ENCODE results near the gene SETMAR. TPM values are rescaled to one million over a fixed set of nuclear protein-coding genes. Genes with fewer than 3 reads are reported as not detected.
"Not testable (repeated sequence)": the region's sequence is repeated elsewhere in the genome, so short reads cannot be mapped to it uniquely, and the experiment has no call there.

The SETMAR gene
- total RNA-seq, 1 donor from 2014 or later: 12.5 TPM

GRCh38 chr3:4292301-4292700, 10.9 kb upstream of the SETMAR start:
- no peaks in the 10 kb centered on the region for H3K27me3 ChIP-seq (ENCODE audit: control insufficient read depth in 3 of 3, insufficient read depth in 3 of 3, low read length in 3 of 3)
- H3K4me1 ChIP-seq (ENCODE audit: control insufficient read depth in 3 of 3, insufficient read depth in 3 of 3, low read length in 3 of 3): no peaks in the 10 kb centered on the region
- no peak overlapping the region for H3K27ac ChIP-seq (ENCODE audit: low read depth, low read length)
- H3K9ac ChIP-seq (ENCODE audit: low read depth in 1 of 3, low read length in 3 of 3): no peak overlapping the region
- H3K36me3 ChIP-seq (ENCODE audit: control insufficient read depth in 3 of 3, insufficient read depth in 3 of 3, low read length in 3 of 3): no peaks in the 10 kb centered on the region
- no peaks in the 10 kb centered on the region for H3K9me3 ChIP-seq (ENCODE audit: control insufficient read depth in 3 of 3, low read length in 3 of 3)
- H3K4me3 ChIP-seq (ENCODE audit: low read length in 3 of 3): no peak overlapping the region

DNA sequence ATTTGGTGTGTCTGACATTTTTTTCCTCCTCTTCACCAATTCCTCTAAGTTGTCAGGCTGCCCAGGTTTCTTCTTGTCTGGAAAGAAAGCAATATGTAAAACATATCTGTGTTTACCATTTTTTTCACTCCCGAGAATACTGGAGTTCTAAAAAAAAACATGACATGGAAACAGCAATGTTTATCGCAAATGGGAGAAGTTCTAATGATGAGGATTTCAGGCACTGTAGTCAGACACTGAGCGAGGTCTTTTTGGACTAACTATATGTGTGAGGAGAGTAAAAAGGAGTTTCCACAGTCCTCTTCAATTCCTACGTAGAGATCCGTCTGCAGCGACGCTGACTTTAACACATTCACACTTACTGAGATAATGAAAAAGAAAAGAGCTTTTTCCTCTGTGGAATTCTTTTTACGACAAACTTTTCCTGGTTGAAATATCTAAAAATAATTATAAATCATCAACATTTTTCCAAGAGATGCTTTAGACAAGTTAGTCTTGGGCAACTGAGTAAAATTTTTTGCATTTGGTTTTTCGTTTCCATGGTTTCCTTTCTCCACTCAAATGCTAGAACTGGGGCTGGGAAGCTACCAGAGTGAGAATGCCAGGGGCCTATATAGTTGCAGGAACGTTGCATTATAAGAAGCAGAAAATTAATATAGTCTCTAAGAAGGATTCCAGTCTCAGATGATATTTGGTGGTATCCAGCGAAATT, 8.4 kb upstream of the SETMAR start:
- Histone ChIP-seq H3K4me3 (ENCODE audit: low read length in 3 of 3) (no peak overlapping the region), H3K4me1 (ENCODE audit: control insufficient read depth in 3 of 3, insufficient read depth in 3 of 3, low read length in 3 of 3) (no peaks in the 10 kb centered on the region), H3K9ac (ENCODE audit: low read depth in 1 of 3, low read length in 3 of 3) (no peak overlapping the region), H3K9me3 (ENCODE audit: control insufficient read depth in 3 of 3, low read length in 3 of 3) (no peaks in the 10 kb centered on the region), H3K36me3 (ENCODE audit: control insufficient read depth in 3 of 3, insufficient read depth in 3 of 3, low read length in 3 of 3) (no peaks in the 10 kb centered on the region), H3K27me3 (ENCODE audit: control insufficient read depth in 3 of 3, insufficient read depth in 3 of 3, low read length in 3 of 3) (no peaks in the 10 kb centered on the region), H3K27ac (ENCODE audit: low read depth, low read length) (no peak overlapping the region)

GRCh38 chr3:4296454-4296853, 6.7 kb upstream of the SETMAR start:
- H3K4me1 ChIP-seq (ENCODE audit: control insufficient read depth in 3 of 3, insufficient read depth in 3 of 3, low read length in 3 of 3); H3K27me3 ChIP-seq (ENCODE audit: control insufficient read depth in 3 of 3, insufficient read depth in 3 of 3, low read length in 3 of 3); H3K9me3 ChIP-seq (ENCODE audit: control insufficient read depth in 3 of 3, low read length in 3 of 3); H3K4me3 ChIP-seq (ENCODE audit: low read length in 3 of 3); H3K36me3 ChIP-seq (ENCODE audit: control insufficient read depth in 3 of 3, insufficient read depth in 3 of 3, low read length in 3 of 3); H3K27ac ChIP-seq (ENCODE audit: low read depth, low read length); H3K9ac ChIP-seq (ENCODE audit: low read depth in 1 of 3, low read length in 3 of 3): not testable (repeated sequence)

DNA sequence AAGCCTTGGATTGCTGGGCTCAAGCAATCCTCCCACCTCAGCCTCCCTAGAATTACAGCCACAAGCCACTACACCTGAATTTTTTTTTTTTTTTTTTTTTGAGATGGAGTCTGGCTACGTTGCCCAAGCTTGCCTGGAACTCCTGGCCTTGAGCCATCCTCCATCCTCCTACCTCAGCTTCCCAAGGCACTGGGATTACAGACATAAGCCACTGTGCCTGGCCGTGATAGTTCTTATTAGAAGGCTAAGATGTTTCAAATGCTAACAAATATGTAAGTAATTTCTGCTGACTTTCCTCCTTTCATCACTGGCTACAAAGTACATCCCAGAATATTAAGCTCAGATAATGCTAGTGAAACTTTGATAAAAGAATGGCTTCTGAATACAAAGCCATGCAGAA, 5.7 kb upstream of the SETMAR start:
- H3K9me3 ChIP-seq (ENCODE audit: control insufficient read depth in 3 of 3, low read length in 3 of 3): no peaks in the 10 kb centered on the region
- no peaks in the 10 kb centered on the region for H3K36me3 ChIP-seq (ENCODE audit: control insufficient read depth in 3 of 3, insufficient read depth in 3 of 3, low read length in 3 of 3)
- no peaks in the 10 kb centered on the region for H3K27me3 ChIP-seq (ENCODE audit: control insufficient read depth in 3 of 3, insufficient read depth in 3 of 3, low read length in 3 of 3)
- no peak overlapping the region for H3K4me3 ChIP-seq (ENCODE audit: low read length in 3 of 3)
- H3K9ac ChIP-seq (ENCODE audit: low read depth in 1 of 3, low read length in 3 of 3): no peak overlapping the region
- H3K27ac ChIP-seq (ENCODE audit: low read depth, low read length): no peak overlapping the region
- no peaks in the 10 kb centered on the region for H3K4me1 ChIP-seq (ENCODE audit: control insufficient read depth in 3 of 3, insufficient read depth in 3 of 3, low read length in 3 of 3)

- Histone ChIP-seq H3K27me3 (ENCODE audit: control insufficient read depth in 3 of 3, insufficient read depth in 3 of 3, low read length in 3 of 3) (no peaks in the 10 kb centered on the region), H3K4me1 (ENCODE audit: control insufficient read depth in 3 of 3, insufficient read depth in 3 of 3, low read length in 3 of 3) (peaks cover 16 to 26% (median 26%) of the 10 kb centered on the region in 3 donors), H3K4me3 (ENCODE audit: low read length in 3 of 3) (peak overlapping the region; percentile 86 to 96 (median 95)), H3K9me3 (ENCODE audit: control insufficient read depth in 3 of 3, low read length in 3 of 3) (no peaks in the 10 kb centered on the region), H3K27ac (ENCODE audit: low read depth, low read length) (peak overlapping the region; percentile 92), H3K9ac (ENCODE audit: low read depth in 1 of 3, low read length in 3 of 3) (peak overlapping the region; percentile 90 to 98 (median 92)), H3K36me3 (ENCODE audit: control insufficient read depth in 3 of 3, insufficient read depth in 3 of 3, low read length in 3 of 3) (no peaks in the 10 kb centered on the region)
Observed at GRCh38 chr3:4302747-4303146, 422 bp upstream of the SETMAR start.

DNA sequence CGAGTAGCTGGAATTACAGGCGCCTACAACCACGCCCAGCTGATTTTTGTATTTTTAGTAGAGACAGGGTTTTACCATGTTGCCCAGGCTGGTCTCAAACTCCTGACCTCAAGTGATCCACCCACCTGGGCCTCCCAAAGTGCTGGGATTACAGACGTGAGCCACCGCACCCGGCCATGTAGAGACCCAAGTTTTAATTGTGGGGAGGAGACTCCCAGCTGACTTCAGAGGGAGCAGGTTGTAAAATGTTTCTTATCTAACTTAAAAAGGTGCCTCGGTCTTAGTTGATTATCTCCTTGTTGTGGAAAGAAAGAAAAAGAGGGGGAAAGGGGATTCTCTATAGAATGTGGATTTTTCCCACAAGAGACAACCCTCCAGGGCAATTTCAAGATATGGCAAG, 2.0 kb downstream of the SETMAR start:
- Histone ChIP-seq H3K27ac (ENCODE audit: low read depth, low read length) (peak overlapping the region; percentile 58), H3K4me1 (ENCODE audit: control insufficient read depth in 3 of 3, insufficient read depth in 3 of 3, low read length in 3 of 3) (peaks cover 16 to 29% (median 26%) of the 10 kb centered on the region in 3 donors)
- not testable (repeated sequence) for H3K4me3 ChIP-seq (ENCODE audit: low read length in 3 of 3); H3K36me3 ChIP-seq (ENCODE audit: control insufficient read depth in 3 of 3, insufficient read depth in 3 of 3, low read length in 3 of 3); H3K9me3 ChIP-seq (ENCODE audit: control insufficient read depth in 3 of 3, low read length in 3 of 3); H3K27me3 ChIP-seq (ENCODE audit: control insufficient read depth in 3 of 3, insufficient read depth in 3 of 3, low read length in 3 of 3); H3K9ac ChIP-seq (ENCODE audit: low read depth in 1 of 3, low read length in 3 of 3)

DNA sequence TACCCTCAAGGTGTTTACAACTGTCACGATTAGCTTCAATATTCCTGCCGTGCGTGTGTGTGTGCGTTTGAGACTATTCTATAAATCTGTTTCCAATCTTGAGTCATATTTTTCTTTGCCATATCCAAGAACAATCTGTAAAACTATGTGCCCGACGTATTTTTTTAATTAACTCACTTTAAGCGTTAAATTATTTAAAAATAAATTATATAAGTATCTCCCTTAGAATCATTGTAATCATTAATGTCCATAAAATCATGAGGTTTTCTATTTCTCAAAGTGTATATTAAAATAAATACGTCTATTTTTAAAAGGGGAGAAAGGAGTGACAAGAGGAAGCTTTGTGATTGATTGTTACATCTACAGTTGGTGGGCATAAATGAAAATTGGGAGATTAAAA, 2.9 kb downstream of the SETMAR start:
- peaks cover 0 to 2% (median 0%) of the 10 kb centered on the region in 3 donors for H3K36me3 ChIP-seq (ENCODE audit: control insufficient read depth in 3 of 3, insufficient read depth in 3 of 3, low read length in 3 of 3)
- H3K4me3 ChIP-seq (ENCODE audit: low read length in 3 of 3): no peak overlapping the region
- H3K9ac ChIP-seq (ENCODE audit: low read depth in 1 of 3, low read length in 3 of 3): no peak overlapping the region
- H3K27ac ChIP-seq (ENCODE audit: low read depth, low read length): peak overlapping the region; percentile 58
- no peaks in the 10 kb centered on the region for H3K27me3 ChIP-seq (ENCODE audit: control insufficient read depth in 3 of 3, insufficient read depth in 3 of 3, low read length in 3 of 3)
- peaks cover 16 to 29% (median 26%) of the 10 kb centered on the region in 3 donors for H3K4me1 ChIP-seq (ENCODE audit: control insufficient read depth in 3 of 3, insufficient read depth in 3 of 3, low read length in 3 of 3)
- no peaks in the 10 kb centered on the region for H3K9me3 ChIP-seq (ENCODE audit: control insufficient read depth in 3 of 3, low read length in 3 of 3)

DNA sequence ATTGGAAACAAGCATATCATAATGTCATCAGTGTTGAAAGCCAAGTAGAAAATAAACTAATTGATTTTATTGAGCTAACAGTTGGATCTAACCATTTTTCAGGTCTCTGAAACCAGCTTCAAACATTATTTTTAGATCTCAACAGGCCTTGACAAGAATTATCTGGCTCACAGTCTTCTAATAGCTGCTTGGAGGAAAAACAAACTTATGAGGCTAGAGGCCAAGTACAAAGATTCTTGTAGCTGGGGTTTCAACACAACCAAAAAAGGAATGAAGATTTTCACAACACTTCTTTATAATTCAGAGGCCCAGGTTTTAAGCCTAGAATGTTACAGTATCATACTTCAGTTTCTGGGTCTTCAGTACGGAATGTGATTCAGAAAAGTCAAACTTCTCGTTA, 3.7 kb downstream of the SETMAR start:
- Histone ChIP-seq H3K9ac (ENCODE audit: low read depth in 1 of 3, low read length in 3 of 3) (peak overlapping the region in 1 of 3 donors; percentile 1), H3K9me3 (ENCODE audit: control insufficient read depth in 3 of 3, low read length in 3 of 3) (no peaks in the 10 kb centered on the region), H3K27me3 (ENCODE audit: control insufficient read depth in 3 of 3, insufficient read depth in 3 of 3, low read length in 3 of 3) (no peaks in the 10 kb centered on the region), H3K27ac (ENCODE audit: low read depth, low read length) (peak overlapping the region; percentile 58), H3K4me3 (ENCODE audit: low read length in 3 of 3) (peak overlapping the region in 1 of 3 donors; percentile 22), H3K36me3 (ENCODE audit: control insufficient read depth in 3 of 3, insufficient read depth in 3 of 3, low read length in 3 of 3) (peaks cover 0 to 2% (median 0%) of the 10 kb centered on the region in 3 donors), H3K4me1 (ENCODE audit: control insufficient read depth in 3 of 3, insufficient read depth in 3 of 3, low read length in 3 of 3) (peaks cover 16 to 29% (median 26%) of the 10 kb centered on the region in 3 donors)

DNA sequence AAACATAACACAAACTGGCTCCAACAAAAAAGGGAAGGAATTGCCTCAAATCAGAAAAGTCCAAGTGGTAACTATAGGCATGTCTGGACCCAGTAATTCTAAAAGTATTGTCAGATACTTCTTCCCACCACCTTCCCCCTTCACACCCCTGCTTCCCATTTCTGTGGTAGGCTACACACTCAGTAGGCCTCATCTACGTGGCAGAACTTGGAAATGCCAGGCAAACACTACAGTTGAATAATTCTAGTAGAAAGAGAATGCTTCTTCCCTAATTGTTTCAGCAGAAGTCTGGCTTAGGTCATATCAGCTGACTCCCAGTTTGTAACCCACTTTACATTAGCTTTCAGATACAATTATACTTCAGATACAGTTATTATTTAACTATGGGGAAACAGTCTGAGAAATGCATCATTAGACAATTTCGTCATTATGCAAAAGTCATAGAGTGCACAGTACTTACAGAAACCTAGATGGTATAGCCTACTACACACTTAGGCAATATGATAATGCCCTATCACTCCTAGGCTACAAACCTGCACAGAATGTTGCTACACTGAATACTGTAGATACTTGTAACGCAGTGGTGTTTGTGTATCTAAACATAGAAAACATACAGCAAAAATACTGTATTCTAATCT, 6.4 kb downstream of the SETMAR start:
- Histone ChIP-seq H3K9ac (ENCODE audit: low read depth in 1 of 3, low read length in 3 of 3) (no peak overlapping the region), H3K4me3 (ENCODE audit: low read length in 3 of 3) (no peak overlapping the region), H3K36me3 (ENCODE audit: control insufficient read depth in 3 of 3, insufficient read depth in 3 of 3, low read length in 3 of 3) (peaks cover 0 to 10% (median 7%) of the 10 kb centered on the region in 3 donors), H3K4me1 (ENCODE audit: control insufficient read depth in 3 of 3, insufficient read depth in 3 of 3, low read length in 3 of 3) (peaks cover 10 to 26% (median 16%) of the 10 kb centered on the region in 3 donors), H3K27me3 (ENCODE audit: control insufficient read depth in 3 of 3, insufficient read depth in 3 of 3, low read length in 3 of 3) (no peaks in the 10 kb centered on the region), H3K9me3 (ENCODE audit: control insufficient read depth in 3 of 3, low read length in 3 of 3) (no peaks in the 10 kb centered on the region), H3K27ac (ENCODE audit: low read depth, low read length) (no peak overlapping the region)

- H3K27ac ChIP-seq (ENCODE audit: low read depth, low read length): no peak overlapping the region
- H3K9me3 ChIP-seq (ENCODE audit: control insufficient read depth in 3 of 3, low read length in 3 of 3): no peaks in the 10 kb centered on the region
- no peak overlapping the region for H3K4me3 ChIP-seq (ENCODE audit: low read length in 3 of 3)
- H3K36me3 ChIP-seq (ENCODE audit: control insufficient read depth in 3 of 3, insufficient read depth in 3 of 3, low read length in 3 of 3): peaks cover 0 to 12% (median 11%) of the 10 kb centered on the region in 3 donors
- H3K9ac ChIP-seq (ENCODE audit: low read depth in 1 of 3, low read length in 3 of 3): no peak overlapping the region
- H3K27me3 ChIP-seq (ENCODE audit: control insufficient read depth in 3 of 3, insufficient read depth in 3 of 3, low read length in 3 of 3): no peaks in the 10 kb centered on the region
- peaks cover 10 to 16% (median 12%) of the 10 kb centered on the region in 3 donors for H3K4me1 ChIP-seq (ENCODE audit: control insufficient read depth in 3 of 3, insufficient read depth in 3 of 3, low read length in 3 of 3)
Observed at GRCh38 chr3:4310971-4311370, 7.8 kb downstream of the SETMAR start.
